A549 (cell line): Measurements from ENCODE around the gene MOSMO. TPM values are rescaled to one million over a fixed set of nuclear protein-coding genes. Genes with fewer than 3 reads are reported as not detected.

Experiments
- ATAC-seq, 2 experiments: fragments of 200-7000 bp in 1 of 2; fragments of >200 bp in 1 of 2; cut with Nextera tagmentation in 1 of 2; cut with Tn5 transposase in 1 of 2; 3 replicates each; pipeline versions ENCODE4 v1.8.0 to v1.9.1; 2018 to 2020; ENCODE audit warnings: mild to moderate bottlenecking in 1 of 2, moderate library complexity in 1 of 2
- CTCF ChIA-PET: fragments of 300-600 bp; sonication (Branson Sonifier 250); formaldehyde crosslinking; extraction: SDS; loops from one replicate; lab custom pipeline; 2021; ENCODE audit warnings: antibody characterized with exemption, inconsistent platforms; lab: Yijun Ruan, JAX
- POLR2A ChIA-PET: fragments of 350-600 bp; formaldehyde crosslinking; extraction: SDS; loops from one replicate; lab custom pipeline; 2021; ENCODE audit warnings: antibody characterized with exemption, inconsistent platforms; lab: Yijun Ruan, JAX
- DNase-seq, 2 experiments: peaks; one replicate each; pipeline versions ENCODE4 v3.0.0 to v3.0.0-alpha.2; 2011 to 2016; ENCODE audit warnings: low read depth in 1 of 2, low spot score in 1 of 2
- FAIRE-seq: peaks from 2 replicates; lab custom pipeline; 2011; peaks lifted over from hg19 to GRCh38; lab: Jason Lieb, UNC
- H3K27ac ChIP-seq, 2 experiments: fragments of >200 bp; sonication (Bioruptor Twin); formaldehyde crosslinking; 3 replicates each; pipeline ENCODE4 v1.5.1; 2016 to 2017
- H3K4me1 ChIP-seq: fragments of >200 bp; sonication (Bioruptor Twin); formaldehyde crosslinking; 3 replicates; pipeline ENCODE4 v1.6.1; 2016
- H3K4me2 ChIP-seq: fragments of >200 bp; sonication (Bioruptor Twin); formaldehyde crosslinking; 3 replicates; pipeline ENCODE4 v1.6.1; 2016
- H3K4me3 ChIP-seq: fragments of >200 bp; sonication (Bioruptor Twin); formaldehyde crosslinking; 3 replicates; pipeline ENCODE4 v1.5.1; 2016
- H3K9me3 ChIP-seq: fragments of >200 bp; sonication (Bioruptor Twin); formaldehyde crosslinking; 3 replicates; pipeline ENCODE4 v1.6.1; 2016
- ATOH8 ChIP-seq: fragments of 250-450 bp; sonication (Bioruptor Pico); IDR thresholded peaks from 2 replicates; pipeline ENCODE4 v1.5.0; 2020; ENCODE audit warnings: low read depth, mild to moderate bottlenecking, moderate library complexity
- CHD4 ChIP-seq: fragments of 200-600 bp; sonication (generic); IDR thresholded peaks from 2 replicates; pipeline ENCODE4 v1.6.1; 2016; ENCODE audit warnings: antibody characterized with exemption, mild to moderate bottlenecking, borderline replicate concordance
- CTCF ChIP-seq: fragments of >200 bp; sonication (Bioruptor Twin); formaldehyde crosslinking; IDR thresholded peaks from 3 replicates; pipeline ENCODE4 v1.5.1; 2016
- EHF ChIP-seq: fragments of 250-450 bp; sonication (Bioruptor Pico); IDR thresholded peaks from 2 replicates; pipeline ENCODE4 v1.5.0; 2020; ENCODE audit warnings: mild to moderate bottlenecking
- EHMT2 ChIP-seq: fragments of 200-600 bp; sonication (generic); IDR thresholded peaks from 2 replicates; pipeline ENCODE4 v1.6.1; 2016; ENCODE audit warnings: antibody characterized with exemption, low read depth, mild to moderate bottlenecking, moderate library complexity
- ELK1 ChIP-seq: fragments of 150-350 bp; IDR thresholded peaks from 2 replicates; pipeline ENCODE4 v1.6.1; 2014; ENCODE audit warnings: low read depth, mild to moderate bottlenecking, low read length
- EP300 ChIP-seq, 2 experiments: fragments of >200 bp; sonication (Bioruptor Twin); formaldehyde crosslinking; IDR thresholded peaks; 2 replicates in 1 of 2; 3 replicates in 1 of 2; pipeline ENCODE4 v1.6.1; 2016 to 2017
- ESRRA ChIP-seq: fragments of 150-350 bp; IDR thresholded peaks from 2 replicates; pipeline ENCODE4 v1.6.1; 2014; ENCODE audit warnings: mild to moderate bottlenecking, low read length, borderline replicate concordance
- HDAC2 ChIP-seq: fragments of 200-600 bp; sonication (generic); IDR thresholded peaks from 2 replicates; pipeline ENCODE4 v1.6.1; 2016
- HOXA7 ChIP-seq: fragments of 250-450 bp; sonication (Bioruptor Pico); IDR thresholded peaks from 2 replicates; pipeline ENCODE4 v1.5.0; 2020; ENCODE audit warnings: mild to moderate bottlenecking, moderate library complexity
- HOXB13 ChIP-seq: fragments of 250-450 bp; sonication (Bioruptor Pico); IDR thresholded peaks from 2 replicates; pipeline ENCODE4 v1.5.0; 2020; ENCODE audit warnings: low read depth, mild to moderate bottlenecking, moderate library complexity
- KDM1A ChIP-seq: fragments of 200-600 bp; sonication (generic); IDR thresholded peaks from 2 replicates; pipeline ENCODE4 v1.6.1; 2016; ENCODE audit warnings: low read depth, mild to moderate bottlenecking
- POLR2AphosphoS2 ChIP-seq: conservative IDR thresholded peaks from 2 replicates; pipeline ENCODE4 v1.6.1; 2012; ENCODE audit warnings: low read length, improper control_type of control experiment, inconsistent platforms
- REST ChIP-seq: fragments of 200-600 bp; sonication (generic); IDR thresholded peaks from 2 replicates; pipeline ENCODE4 v1.6.1; 2016; ENCODE audit warnings: antibody characterized with exemption, mild to moderate bottlenecking, moderate library complexity
- SREBF2 ChIP-seq: fragments of 450-650 bp; IDR thresholded peaks from 2 replicates; pipeline ENCODE4 v1.6.1; 2014; ENCODE audit warnings: mild to moderate bottlenecking, moderate library complexity
- TP53 ChIP-seq: fragments of 250-450 bp; sonication (Bioruptor Pico); IDR thresholded peaks from 2 replicates; pipeline ENCODE4 v1.5.0; 2021; ENCODE audit warnings: mild to moderate bottlenecking, moderate library complexity
- USF2 ChIP-seq: fragments of 450-650 bp; IDR thresholded peaks from 2 replicates; pipeline ENCODE4 v1.6.1; 2014; ENCODE audit warnings: antibody characterized with exemption
- ZC3H11A ChIP-seq: fragments of 450-650 bp; IDR thresholded peaks from 2 replicates; pipeline ENCODE4 v1.6.1; 2014; ENCODE audit warnings: antibody characterized with exemption, mild to moderate bottlenecking
- ZSCAN20 ChIP-seq: fragments of 250-450 bp; sonication (Bioruptor Pico); IDR thresholded peaks from 2 replicates; pipeline ENCODE4 v1.8.0; 2022; ENCODE audit warnings: mild to moderate bottlenecking, moderate library complexity
- WGBS: methylation state at CpG from one replicate; pipeline ENCODE4 v1.1.6; 2017; ENCODE audit errors: missing lambda C conversion rate; 5-methylcytosine and 5-hydroxymethylcytosine counted together
- polyA plus RNA-seq, 4 experiments: library from polyadenylated mRNA; depleted of rRNA in 3 of 4; stranded (reverse); fragments of >200 nt; fragmentation: RNase III in 1 of 4; extraction: RNeasy Plus Mini Kit Qiagen cat#74134 plus additional on column Dnase treatment in 1 of 4; gene quantifications; 2 replicates in 3 of 4; 3 replicates in 1 of 4; pipeline ENCODE4 v1.2.3, GENCODE V29; 2011 to 2017

The MOSMO gene
- polyA plus RNA-seq, 2 of the 4 experiments (the other 2 are of a cell fraction), result 9.7 to 14.4 TPM

GRCh38 chr16:22092143-22092933 lies 84.4 kb downstream of the MOSMO start, which contains the start of gene VWA3A:
Gene VWA3A, plus strand, starts transcription at chr16:22092541. Its CDS starts 97 bp downstream, at chr16:22092638.
- FAIRE-seq (no peak), DNase-seq (no peak), ATAC-seq (peak in 1 of 2 experiments; percentile 29; a peak in 3 of 6 replicates)
- ChIA-PET POLR2A (no interaction called here), CTCF (interaction anchor here (0.6 to 3.3 kb wide), 6 partner anchors 10 to 290 kb away, joined by 3 to 21 read pairs (median 4); no protein-coding TSS in a partner anchor)
- no peaks in the 10 kb centered on the region for H3K9me3 ChIP-seq
- TF ChIP-seq ATOH8 (CRISPR knock-in tag), result no peak
- TF ChIP-seq EHMT2, result no peak
- no peak for TF ChIP-seq EHF (CRISPR knock-in tag)
- TF ChIP-seq EP300 (IDR thresholded peaks at IDR 0.05), result no peak
- no peak for TF ChIP-seq ZC3H11A
- TF ChIP-seq ELK1, result no peak
- TF ChIP-seq HOXB13, result no peak
- TF ChIP-seq SREBF2, result no peak
- TF ChIP-seq HDAC2, result no peak
- no peak for TF ChIP-seq CTCF
- no peak for TF ChIP-seq POLR2AphosphoS2
- no peak for TF ChIP-seq TP53 (CRISPR knock-in tag)
- TF ChIP-seq REST, result no peak
- no peak for TF ChIP-seq CHD4
- TF ChIP-seq ZSCAN20 (CRISPR knock-in tag), result no peak
- TF ChIP-seq KDM1A, result no peak
- no peak for TF ChIP-seq USF2
- TF ChIP-seq HOXA7 (CRISPR knock-in tag), result no peak
- TF ChIP-seq ESRRA, result no peak
- no peaks in the 10 kb centered on the region for H3K4me1 ChIP-seq
- no peak within 1 kb of the TSS for H3K4me2 ChIP-seq
- WGBS, result 76% methylated on average over 9 of the region's 9 CpGs
- no peak within 1 kb of the TSS for H3K4me3 ChIP-seq
- no peak within 1 kb of the TSS for H3K27ac ChIP-seq
